ENCODE results near the gene P2RX7. TPM values are rescaled to one million over a fixed set of nuclear protein-coding genes. Genes with fewer than 3 reads are reported as not detected.
A peak's percentile ranks its signal among the peaks of the same experiment; 100 is the strongest.

Gene P2RX7
- total and polyA plus RNA-seq, 2 donors (not counting 3 experiments of a cell fraction or from before 2014, with no cell fraction given) = 1.3 to 8.1 TPM

GRCh38 chr12:121188227-121188626 is 55.6 kb downstream of the P2RX7 start:
- dilution Hi-C loops (cut with MboI; ENCODE audit: extremely low pct_ligation_motif_present, low sequenced_read_pairs) = no loop called here

More at GRCh38 chr12:121188227-121188626, 55.6 kb downstream of the P2RX7 start:
- ChIA-PET CTCF (no interaction called here), POLR2A (interaction anchor here (1.0 kb wide), 1 partner anchor 16 kb away, joined by 3 read pairs; no protein-coding TSS in a partner anchor)
- Histone ChIP-seq H3K79me2 (ENCODE audit: control insufficient read depth, insufficient read depth, low read length) (no peaks in the 10 kb centered on the region), H3K9me1 (replicated peaks; ENCODE audit: control insufficient read depth, extremely low read depth, insufficient read depth, low read length) (no peaks in the 10 kb centered on the region), H3K9ac (replicated peaks; ENCODE audit: extremely low read depth, insufficient read depth, low read length) (no peak overlapping the region), H4K20me1 (replicated peaks; ENCODE audit: control insufficient read depth, extremely low read depth, insufficient read depth, low read length) (no peaks in the 10 kb centered on the region), H3K4me2 (ENCODE audit: insufficient read depth, low read length) (no peak overlapping the region), H3K27me3 (ENCODE audit: control insufficient read depth in 2 of 2, insufficient read depth in 2 of 2, low read length in 2 of 2) (no peaks in the 10 kb centered on the region), H3K36me3 (ENCODE audit: control insufficient read depth in 2 of 2, extremely low read depth in 1 of 2, insufficient read depth in 2 of 2, low read length in 2 of 2) (no peaks in the 10 kb centered on the region), H3K27ac (ENCODE audit: insufficient read depth, low read depth, low read length) (peak overlapping the region; percentile 72), H3K4me1 (ENCODE audit: control insufficient read depth, extremely low read depth, insufficient read depth, low read length) (peaks cover 51% of the 10 kb centered on the region), H3K4me3 (replicated peaks in 1 of 3; ENCODE audit: insufficient read depth in 1 of 3, low read depth in 1 of 3, low read length in 3 of 3) (no peak overlapping the region), H3K9me3 (replicated peaks; ENCODE audit: control insufficient read depth, insufficient read depth, low read length) (no peaks in the 10 kb centered on the region), H2AFZ (ENCODE audit: low read depth, low read length) (no peak overlapping the region)
- intact Hi-C loops (cut with micrococcal nuclease) = no loop called here
- FAIRE-seq (no peak), DNase-seq (ENCODE audit: low read depth, low spot score) (no peak)
- BruUV-seq (replicated peaks) = no TSS peak
- TF ChIP-seq MYC (IDR thresholded peaks at IDR 0.05; ENCODE audit: low read depth, low read length) = no peak
- TF ChIP-seq POLR2AphosphoS5 (IDR thresholded peaks at IDR 0.05; ENCODE audit: insufficient read depth, low read depth, low read length) = no peak
- TF ChIP-seq EZH2 (IDR thresholded peaks at IDR 0.05; ENCODE audit: borderline replicate concordance, low read depth, low read length, severe bottlenecking) = no peak
- no peak for TF ChIP-seq POLR2A (IDR thresholded peaks at IDR 0.05; ENCODE audit: low read depth, low read length)
- no peak for TF ChIP-seq JUN (IDR thresholded peaks at IDR 0.05; ENCODE audit: borderline replicate concordance, insufficient read depth, insufficient read length, low read depth)
- TF ChIP-seq MAX (IDR thresholded peaks at IDR 0.05; ENCODE audit: insufficient read depth, insufficient read length) = no peak
- TF ChIP-seq FOS (IDR thresholded peaks at IDR 0.05; ENCODE audit: borderline replicate concordance, insufficient read depth, low read length) = no peak
- no peak for TF ChIP-seq CTCF (IDR thresholded peaks at IDR 0.05; ENCODE audit: extremely low read depth in 1 of 2, insufficient read depth in 1 of 2, low read depth in 1 of 2, low read length in 2 of 2)
- TF ChIP-seq GATA2 (IDR thresholded peaks at IDR 0.05; ENCODE audit: insufficient read depth, insufficient read length, low read depth, low read length) = no peak

Data from endothelial cell of umbilical vein (primary cell).